HG02970 (cell line): ENCODE data around the gene AGBL3.

Experiments
- ATAC-seq: cut with Tn5 transposase; IDR thresholded peaks from one replicate; pipeline ENCODE4 v1.9.1; 2021; ENCODE audit warnings: mild to moderate bottlenecking, moderate library complexity, moderate number of reproducible peaks; ENCODE audit not compliant: unreplicated experiment, low FRiP score

The AGBL3 gene

GRCh38 chr7:135181261-135181928 is 195.1 kb downstream of the AGBL3 start:
- ATAC-seq = no peak

GRCh38 chr7:135181929-135182678 is 195.8 kb downstream of the AGBL3 start:
- no peak for ATAC-seq

DNA sequence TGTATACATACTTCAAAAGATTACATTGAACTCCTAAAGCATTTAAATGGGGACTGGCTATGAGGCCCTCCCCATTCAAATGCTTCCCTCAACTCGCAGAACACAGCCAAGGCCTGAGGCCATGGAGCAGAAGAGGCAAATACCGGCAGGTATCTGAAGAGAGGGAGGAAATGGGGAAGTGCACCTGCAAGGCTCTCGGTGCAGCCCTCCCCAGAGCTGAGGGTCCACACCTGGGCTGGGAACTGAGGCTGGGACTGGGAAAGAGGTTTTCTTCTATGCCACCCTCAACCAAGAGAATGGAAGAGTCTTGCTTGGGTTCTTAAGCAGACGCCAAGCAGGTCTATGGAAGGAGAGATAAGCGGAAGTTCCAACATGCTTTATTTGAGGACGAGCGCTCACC is 197.2 kb downstream of the AGBL3 start:
- no peak for ATAC-seq

DNA sequence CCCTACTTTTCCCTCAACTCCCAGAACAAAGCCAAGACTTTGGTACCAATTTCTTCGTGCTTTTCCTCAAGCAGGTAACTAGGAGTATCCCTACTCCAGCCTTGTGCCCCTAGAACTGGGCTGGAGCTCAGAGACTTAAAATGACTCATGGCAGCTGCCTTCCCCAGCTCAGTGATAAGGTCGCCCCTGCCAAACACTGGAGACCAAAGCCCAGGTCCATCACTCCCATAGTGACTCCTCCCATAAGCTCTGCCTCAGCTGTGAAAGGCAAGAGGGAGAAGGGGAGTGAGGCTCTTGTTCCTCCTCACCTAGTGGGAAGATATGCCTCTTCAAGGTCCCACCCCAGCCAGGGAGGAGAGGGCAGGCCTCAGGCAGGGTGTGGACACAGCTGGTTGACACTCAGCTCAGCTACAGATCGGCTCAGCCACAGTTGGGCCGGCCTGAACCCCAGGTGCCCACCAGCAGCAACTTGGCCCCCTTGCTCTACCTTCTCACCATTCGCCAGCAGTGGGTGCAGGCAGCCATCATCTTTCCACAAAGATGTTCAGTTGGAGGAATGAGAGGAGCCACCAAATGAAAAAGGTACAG is 198.0 kb downstream of the AGBL3 start:
- no peak for ATAC-seq
